ENCODE measurements around the gene MMUT.

DNA sequence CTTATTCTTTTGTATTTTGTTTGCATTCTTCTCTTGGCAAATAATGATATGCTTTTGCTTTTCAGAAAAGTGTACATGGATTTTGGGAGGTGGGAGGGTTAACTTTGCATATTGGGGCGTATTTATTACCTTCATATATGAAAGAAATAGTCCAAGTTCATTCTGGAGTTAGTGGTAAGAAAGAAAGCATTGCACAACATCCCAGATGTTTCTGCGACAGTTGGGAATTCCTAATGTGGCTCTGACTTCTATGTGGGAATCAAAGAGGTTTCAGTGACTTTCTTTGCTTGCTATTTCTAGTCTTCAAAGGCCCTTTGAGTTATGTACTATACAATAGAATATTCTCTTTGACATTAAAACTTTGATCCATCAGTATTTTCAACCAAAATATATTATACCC is 78.1 kb downstream of the MMUT start:
- TF ChIP-seq, protein P1, sequence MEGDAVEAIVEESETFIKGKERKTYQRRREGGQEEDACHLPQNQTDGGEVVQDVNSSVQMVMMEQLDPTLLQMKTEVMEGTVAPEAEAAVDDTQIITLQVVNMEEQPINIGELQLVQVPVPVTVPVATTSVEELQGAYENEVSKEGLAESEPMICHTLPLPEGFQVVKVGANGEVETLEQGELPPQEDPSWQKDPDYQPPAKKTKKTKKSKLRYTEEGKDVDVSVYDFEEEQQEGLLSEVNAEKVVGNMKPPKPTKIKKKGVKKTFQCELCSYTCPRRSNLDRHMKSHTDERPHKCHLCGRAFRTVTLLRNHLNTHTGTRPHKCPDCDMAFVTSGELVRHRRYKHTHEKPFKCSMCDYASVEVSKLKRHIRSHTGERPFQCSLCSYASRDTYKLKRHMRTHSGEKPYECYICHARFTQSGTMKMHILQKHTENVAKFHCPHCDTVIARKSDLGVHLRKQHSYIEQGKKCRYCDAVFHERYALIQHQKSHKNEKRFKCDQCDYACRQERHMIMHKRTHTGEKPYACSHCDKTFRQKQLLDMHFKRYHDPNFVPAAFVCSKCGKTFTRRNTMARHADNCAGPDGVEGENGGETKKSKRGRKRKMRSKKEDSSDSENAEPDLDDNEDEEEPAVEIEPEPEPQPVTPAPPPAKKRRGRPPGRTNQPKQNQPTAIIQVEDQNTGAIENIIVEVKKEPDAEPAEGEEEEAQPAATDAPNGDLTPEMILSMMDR (IDR thresholded peaks at IDR 0.05; ENCODE audit: low read depth, low read length, missing input control) = no peak
- TF ChIP-seq RAD21 (IDR thresholded peaks at IDR 0.05) (no peak), HNF4A (conservative IDR thresholded peaks at IDR 0.05) (no peak), TAF1 (conservative IDR thresholded peaks at IDR 0.05) (no peak), JUND (IDR thresholded peaks at IDR 0.05) (no peak), HNF4G (IDR thresholded peaks at IDR 0.05) (no peak), YY1 (IDR thresholded peaks at IDR 0.05) (no peak)
- TF ChIP-seq, protein P2, sequence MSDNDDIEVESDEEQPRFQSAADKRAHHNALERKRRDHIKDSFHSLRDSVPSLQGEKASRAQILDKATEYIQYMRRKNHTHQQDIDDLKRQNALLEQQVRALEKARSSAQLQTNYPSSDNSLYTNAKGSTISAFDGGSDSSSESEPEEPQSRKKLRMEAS (IDR thresholded peaks at IDR 0.05) = no peak
- TF ChIP-seq, protein P3, sequence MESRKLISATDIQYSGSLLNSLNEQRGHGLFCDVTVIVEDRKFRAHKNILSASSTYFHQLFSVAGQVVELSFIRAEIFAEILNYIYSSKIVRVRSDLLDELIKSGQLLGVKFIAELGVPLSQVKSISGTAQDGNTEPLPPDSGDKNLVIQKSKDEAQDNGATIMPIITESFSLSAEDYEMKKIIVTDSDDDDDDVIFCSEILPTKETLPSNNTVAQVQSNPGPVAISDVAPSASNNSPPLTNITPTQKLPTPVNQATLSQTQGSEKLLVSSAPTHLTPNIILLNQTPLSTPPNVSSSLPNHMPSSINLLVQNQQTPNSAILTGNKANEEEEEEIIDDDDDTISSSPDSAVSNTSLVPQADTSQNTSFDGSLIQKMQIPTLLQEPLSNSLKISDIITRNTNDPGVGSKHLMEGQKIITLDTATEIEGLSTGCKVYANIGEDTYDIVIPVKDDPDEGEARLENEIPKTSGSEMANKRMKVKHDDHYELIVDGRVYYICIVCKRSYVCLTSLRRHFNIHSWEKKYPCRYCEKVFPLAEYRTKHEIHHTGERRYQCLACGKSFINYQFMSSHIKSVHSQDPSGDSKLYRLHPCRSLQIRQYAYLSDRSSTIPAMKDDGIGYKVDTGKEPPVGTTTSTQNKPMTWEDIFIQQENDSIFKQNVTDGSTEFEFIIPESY (IDR thresholded peaks at IDR 0.05) = no peak

All from liver (tissue), 3 donors.